K562 (cell line): ENCODE data around the gene UNKL. TPM values are rescaled to one million over a fixed set of nuclear protein-coding genes. Genes with fewer than 3 reads are reported as not detected.

Experiments
- ATAC-seq: fragments of 200-7000 bp; cut with Tn5 transposase; 3 replicates; pipeline ENCODE4 v1.9.1; 2020; ENCODE audit warnings: moderate library complexity
- BruUV-seq: library from RNA; stranded (reverse); fragments of 400-500 nt; replicated peaks from 2 replicates; lab custom pipeline; 2021; lab: Mats Ljungman, UMichigan
- CTCF ChIA-PET: fragments of 300-600 bp; formaldehyde crosslinking; extraction: SDS; loops from one replicate; lab custom pipeline; 2021; ENCODE audit warnings: low intra/inter-chr PET ratio; lab: Yijun Ruan, JAX
- POLR2A ChIA-PET: fragments of 300-600, 350-650 bp; sonication (Branson Sonifier 250); formaldehyde crosslinking; extraction: SDS; loops from one replicate; lab custom pipeline; 2021; ENCODE audit warnings: antibody characterized with exemption, inconsistent platforms; lab: Yijun Ruan, JAX
- DNase-seq, 4 experiments: peaks; one replicate each; pipeline versions ENCODE4 v3.0.0 to v3.0.0-alpha.2; 2011 to 2018; ENCODE audit warnings: low spot score in 3 of 4, mixed read lengths in 3 of 4; ENCODE audit errors: extremely low read depth in 1 of 4
- FAIRE-seq: peaks from 2 replicates; lab custom pipeline; 2011; peaks lifted over from hg19 to GRCh38; lab: Jason Lieb, UNC
- H2AFZ ChIP-seq: 2 replicates; pipeline ENCODE4 v1.6.0; 2011; ENCODE audit warnings: low read depth, low read length, control low read depth, inconsistent platforms
- H3K27ac ChIP-seq: fragments of 200-600 bp; 3 replicates; pipeline ENCODE4 v1.8.0; 2011; ENCODE audit warnings: low read depth, mild to moderate bottlenecking, control low read depth, inconsistent platforms, low read length, moderate library complexity, mixed read lengths; ENCODE audit errors: extremely low read depth
- H3K27me3 ChIP-seq, 2 experiments: fragments of 300-600 bp in 1 of 2; 2 replicates in 1 of 2; 3 replicates in 1 of 2; pipeline versions ENCODE4 v1.6.0 to v1.8.0; 2011; ENCODE audit warnings: inconsistent platforms in 2 of 2, low read length in 2 of 2, mild to moderate bottlenecking in 1 of 2, mixed read lengths in 1 of 2, moderate library complexity in 1 of 2; ENCODE audit not compliant: control insufficient read depth in 2 of 2, insufficient read depth in 2 of 2
- H3K36me3 ChIP-seq: fragments of 300-600 bp; 3 replicates; pipeline ENCODE4 v1.8.0; 2011; ENCODE audit warnings: mild to moderate bottlenecking, low read length, inconsistent platforms; ENCODE audit not compliant: control insufficient read depth, insufficient read depth
- H3K4me1 ChIP-seq, 2 experiments: fragments of 200-600 bp in 1 of 2; replicated peaks in 1 of 2; 2 replicates in 1 of 2; 3 replicates in 1 of 2; pipeline versions ENCODE4 v1.5.1 to v1.8.0; 2011; ENCODE audit warnings: inconsistent platforms in 2 of 2, low read length in 2 of 2, mild to moderate bottlenecking in 1 of 2, mixed read lengths in 1 of 2, moderate library complexity in 1 of 2; ENCODE audit not compliant: control insufficient read depth in 2 of 2, insufficient read depth in 2 of 2
- H3K4me2 ChIP-seq: 2 replicates; pipeline ENCODE4 v1.6.1; 2011; ENCODE audit warnings: low read length, control low read depth, inconsistent platforms, mixed read lengths; ENCODE audit not compliant: insufficient read depth
- H3K4me3 ChIP-seq: fragments of 200-600 bp; sonication (generic), shearing (Covaris generic); 2 replicates; pipeline ENCODE4 v1.5.1; 2016; ENCODE audit warnings: control low read depth, inconsistent platforms
- H3K79me2 ChIP-seq: fragments of 200-600 bp; 3 replicates; pipeline ENCODE4 v1.8.0; 2011; ENCODE audit warnings: low read length, inconsistent platforms; ENCODE audit not compliant: control insufficient read depth, insufficient read depth
- H3K9ac ChIP-seq, 2 experiments: 2 replicates each; pipeline versions ENCODE4 v1.6.0 to v1.6.1; 2011; ENCODE audit warnings: low read depth in 2 of 2, low read length in 2 of 2, control low read depth in 1 of 2, inconsistent platforms in 1 of 2, mild to moderate bottlenecking in 1 of 2, mixed read lengths in 1 of 2; ENCODE audit not compliant: insufficient read depth in 1 of 2
- H3K9me1 ChIP-seq: one replicate; pipeline ENCODE4 v1.6.0; 2011; ENCODE audit warnings: inconsistent platforms, mild to moderate bottlenecking, low read length, moderate library complexity; ENCODE audit not compliant: control insufficient read depth, insufficient read depth
- H3K9me3 ChIP-seq: replicated peaks from 2 replicates; pipeline ENCODE4 v1.5.1; 2011; ENCODE audit warnings: low read depth, low read length, inconsistent platforms; ENCODE audit not compliant: control insufficient read depth, insufficient read depth
- H4K20me1 ChIP-seq: replicated peaks from 2 replicates; pipeline ENCODE4 v1.6.1; 2011; ENCODE audit warnings: low read length, inconsistent platforms, mixed read lengths; ENCODE audit not compliant: control insufficient read depth, insufficient read depth
- BCOR ChIP-seq: fragments of 450-650 bp; IDR thresholded peaks from 2 replicates; pipeline ENCODE4 v1.6.1; 2016
- CC2D1A ChIP-seq: fragments of 450-650 bp; IDR thresholded peaks from 2 replicates; pipeline ENCODE4 v1.6.1; 2017; ENCODE audit warnings: mild to moderate bottlenecking
- CHD4 ChIP-seq: fragments of 200-600 bp; sonication (generic); IDR thresholded peaks from 3 replicates; pipeline ENCODE4 v1.6.1; 2012; ENCODE audit warnings: low read depth, mild to moderate bottlenecking, mixed read lengths, low read length, inconsistent platforms; ENCODE audit not compliant: insufficient read depth, insufficient replicate concordance, poor library complexity, severe bottlenecking
- DMBX1 ChIP-seq: fragments of 250-450 bp; sonication (Bioruptor Pico); IDR thresholded peaks from 2 replicates; pipeline ENCODE4 v1.8.0; 2022; ENCODE audit warnings: inconsistent platforms, mild to moderate bottlenecking, moderate library complexity, borderline replicate concordance
- EP400 ChIP-seq: fragments of 450-650 bp; IDR thresholded peaks from 2 replicates; pipeline ENCODE4 v1.6.1; 2017; ENCODE audit warnings: antibody characterized with exemption, mild to moderate bottlenecking, moderate library complexity
- FOXM1 ChIP-seq, 2 experiments: fragments of 450-650 bp in 1 of 2; sonication (generic) in 1 of 2; formaldehyde crosslinking in 1 of 2; IDR thresholded peaks; 2 replicates each; pipeline versions ENCODE4 v1.6.1 to v1.9.0; 2017 to 2022; ENCODE audit warnings: low read depth in 2 of 2, mild to moderate bottlenecking in 2 of 2, missing genetic modification reagents in 1 of 2, moderate library complexity in 1 of 2
- HDAC2 ChIP-seq: fragments of 450-650 bp; IDR thresholded peaks from 2 replicates; pipeline ENCODE4 v1.6.1; 2016; ENCODE audit warnings: mild to moderate bottlenecking
- KDM1A ChIP-seq, 2 experiments: fragments of 450-650 bp; IDR thresholded peaks; 2 replicates each; pipeline ENCODE4 v1.6.1; 2016; ENCODE audit warnings: mild to moderate bottlenecking in 2 of 2
- PCBP1 ChIP-seq: fragments of 200-400 bp; formaldehyde crosslinking; IDR thresholded peaks from 2 replicates; pipeline ENCODE4 v1.6.1; 2018; ENCODE audit warnings: mild to moderate bottlenecking, low read depth, low read length; ENCODE audit not compliant: poor library complexity, severe bottlenecking
- RCOR1 ChIP-seq, 2 experiments: IDR thresholded peaks; 2 replicates each; pipeline ENCODE4 v1.6.1; 2012; ENCODE audit warnings: low read depth in 2 of 2, low read length in 2 of 2, borderline replicate concordance in 1 of 2, improper control_type of control experiment in 1 of 2
- RUNX1 ChIP-seq: sonication (generic); IDR thresholded peaks from 2 replicates; pipeline ENCODE4 v1.6.1; 2016; ENCODE audit warnings: antibody characterized with exemption, low read depth
- SMARCA5 ChIP-seq: fragments of 450-650 bp; IDR thresholded peaks from 2 replicates; pipeline ENCODE4 v1.6.1; 2016
- TAL1 ChIP-seq: fragments of 450-650 bp; IDR thresholded peaks from 2 replicates; pipeline ENCODE4 v1.6.1; 2016; ENCODE audit warnings: mild to moderate bottlenecking
- ZNF24 ChIP-seq: fragments of 450-650 bp; IDR thresholded peaks from 2 replicates; pipeline ENCODE4 v1.6.1; 2016
- ZNF584 ChIP-seq: fragments of 200-800 bp; sonication (Bioruptor generic); IDR thresholded peaks from 2 replicates; pipeline ENCODE4 v1.6.1; 2016; ENCODE audit warnings: low read depth, mild to moderate bottlenecking, missing genetic modification characterization, missing compliant biosample characterization
- WGBS: fragments of 100-300 bp; shearing (Covaris generic); methylation state at CpG from one replicate; pipeline ENCODE4 v1.1.6; 2016; ENCODE audit warnings: low coverage, mixed read lengths; ENCODE audit not compliant: insufficient coverage; ENCODE audit errors: missing lambda C conversion rate; 5-methylcytosine and 5-hydroxymethylcytosine counted together
- in situ Hi-C: fragments of 300-500 bp; cut with MboI; formaldehyde crosslinking; loops from 4 replicates; pipeline ENCODE4 v1.15.0; 2018; ENCODE audit warnings: inconsistent platforms, mixed read lengths
- intact Hi-C: fragments of 100-400 bp; cut with micrococcal nuclease; formaldehyde crosslinking; loops from 2 replicates; pipeline ENCODE4 v1.14.2; 2022
- polyA plus RNA-seq, 8 experiments: library from polyadenylated mRNA; depleted of rRNA in 4 of 8; stranded (reverse) in 5 of 8; unstranded in 3 of 8; fragments of >200 nt; fragmentation: Nextera tagmentation in 2 of 8; fragmentation: Illumina TruSeq in 1 of 8; extraction: Ambion mirVana in 2 of 8; extraction: Trizol in 1 of 8; gene quantifications; 2 replicates each; pipeline versions ENCODE4 v1.2.1 to v1.2.3, GENCODE V29; 2011 to 2014; ENCODE audit warnings: inconsistent platforms in 1 of 8, missing spikeins in 1 of 8
- total RNA-seq, 7 experiments: library from RNA; depleted of rRNA in 6 of 7; stranded (reverse); fragments of >200 nt in 6 of 7; fragmentation: Illumina TruSeq in 2 of 7; extraction: Trizol in 2 of 7; gene quantifications; 2 replicates each; pipeline versions ENCODE4 v1.2.1 to v1.2.3, GENCODE V29; 2011 to 2021; ENCODE audit warnings: low replicate concordance in 1 of 7
- TF ChIP-seq, protein P1 (sequence below), 3 experiments: IDR thresholded peaks in 2 of 3; conservative IDR thresholded peaks in 1 of 3; 2 replicates each; pipeline ENCODE4 v1.5.1; 2011 to 2012; ENCODE audit warnings: low read length in 3 of 3, mild to moderate bottlenecking in 3 of 3, control low read depth in 2 of 3, improper control_type of control experiment in 1 of 3, inconsistent platforms in 1 of 3, low read depth in 1 of 3, mixed read lengths in 1 of 3, moderate library complexity in 1 of 3; ENCODE audit not compliant: insufficient read depth in 2 of 3
- TF ChIP-seq, protein P2 (sequence below), 3 experiments: fragments of 200-800 bp in 1 of 3; sonication (Bioruptor generic) in 1 of 3; sonication (generic) in 1 of 3; formaldehyde crosslinking in 1 of 3; IDR thresholded peaks; 2 replicates each; pipeline versions ENCODE4 v1.6.1 to v1.8.0; 2016 to 2022; ENCODE audit warnings: mild to moderate bottlenecking in 2 of 3, missing compliant biosample characterization in 2 of 3, missing genetic modification characterization in 2 of 3, missing genetic modification reagents in 1 of 3

UNKL gene
- total and polyA plus RNA-seq, 9 of the 15 experiments (the other 6 are each of a cell fraction or from before 2014, with no cell fraction given), result 0.37 to 30.2 (median 5.1) TPM

DNA sequence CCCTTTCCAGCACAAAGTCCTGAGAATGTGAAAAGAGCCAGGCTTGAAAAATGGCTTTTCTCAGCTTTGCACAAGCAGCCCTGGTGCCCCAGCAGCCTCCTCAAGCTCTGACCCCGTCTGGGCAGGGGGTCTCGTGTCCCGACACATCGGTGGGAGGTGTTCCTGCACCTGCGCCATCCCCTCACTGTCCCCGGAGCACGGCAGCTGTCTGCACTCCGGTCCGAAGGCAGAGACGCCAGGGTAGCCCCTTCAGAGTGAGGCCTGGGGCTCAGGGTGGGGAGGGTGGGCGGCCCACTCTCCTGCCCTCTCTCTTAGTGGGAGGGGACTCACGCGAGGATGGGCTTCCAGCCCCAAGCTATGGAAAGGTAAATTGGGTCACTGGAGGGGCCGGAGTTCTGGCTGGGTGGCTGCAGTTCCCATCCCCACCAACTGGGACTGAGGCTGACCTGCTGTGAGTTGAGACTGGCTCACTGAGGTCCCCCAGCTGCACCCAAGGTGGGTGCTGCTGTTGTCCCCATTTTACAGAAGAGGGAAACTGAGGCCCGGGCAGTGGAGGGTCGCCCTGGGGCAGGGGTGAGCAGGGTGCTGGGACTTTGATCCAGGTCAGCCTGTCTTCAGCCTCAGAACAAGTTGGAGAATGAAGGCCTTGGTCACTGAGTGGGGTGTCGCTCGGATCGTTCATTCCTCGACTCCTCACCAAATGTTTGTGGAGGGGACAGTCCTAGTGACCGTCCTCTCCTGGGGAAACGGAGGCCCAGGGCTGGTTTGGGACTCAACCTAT lies 83.4 kb downstream of the UNKL start:
- H3K4me2 ChIP-seq, result peak overlapping the region; percentile 77
- ATAC-seq (peak; percentile 9), FAIRE-seq (no peak), DNase-seq (no peak)
- H3K9me3 ChIP-seq, result 0 out of 2 replicates have a peak, but pooled peaks cover 4% of the 10 kb centered on the region
- H3K4me3 ChIP-seq, result peak overlapping the region; percentile 31
- TSS peak; percentile 94 for BruUV-seq
- peaks cover 6 to 15% of the 10 kb centered on the region in 2 experiments; a peak in 3 of 5 replicates for H3K27me3 ChIP-seq
- no peaks in the 10 kb centered on the region for H3K36me3 ChIP-seq
- intact Hi-C loops, result loop anchor here (2.0 kb wide), 1 partner anchor 22 kb away; the partner anchor contains the start of gene UBE2I
- peak overlapping the region; percentile 90 for H3K27ac ChIP-seq
- H3K79me2 ChIP-seq, result no peaks in the 10 kb centered on the region
- ChIA-PET POLR2A (interaction anchor here (0.5 to 2.0 kb wide), 11 partner anchors 12 to 824 kb away, joined by 3 to 15 read pairs (median 4); partner anchors contain the start of genes TRAF7 and UBE2I), CTCF (no interaction called here)
- H2AFZ ChIP-seq, result peak overlapping the region; percentile 86
- H3K9me1 ChIP-seq, result no peaks in the 10 kb centered on the region
- H4K20me1 ChIP-seq, result 0 out of 2 replicates have a peak, but pooled peaks cover 9% of the 10 kb centered on the region
- peaks cover 17 to 68% of the 10 kb centered on the region in 2 experiments for H3K4me1 ChIP-seq
- 65% methylated on average over 22 of the region's 22 CpGs for WGBS
- in situ Hi-C loops, result no loop called here
- H3K9ac ChIP-seq, result peak overlapping the region; percentile 77 to 80
- peak; percentile 4; the same call in 1 of the 2 replicates for TF ChIP-seq ZNF24
- peak; percentile 72; the same call in 1 of the 2 replicates for TF ChIP-seq SMARCA5
- TF ChIP-seq EP400, result no peak
- peak; percentile 98 for TF ChIP-seq BCOR
- TF ChIP-seq HDAC2, result peak; percentile 65; the same call in 1 of the 2 replicates
- TF ChIP-seq, protein P1, sequence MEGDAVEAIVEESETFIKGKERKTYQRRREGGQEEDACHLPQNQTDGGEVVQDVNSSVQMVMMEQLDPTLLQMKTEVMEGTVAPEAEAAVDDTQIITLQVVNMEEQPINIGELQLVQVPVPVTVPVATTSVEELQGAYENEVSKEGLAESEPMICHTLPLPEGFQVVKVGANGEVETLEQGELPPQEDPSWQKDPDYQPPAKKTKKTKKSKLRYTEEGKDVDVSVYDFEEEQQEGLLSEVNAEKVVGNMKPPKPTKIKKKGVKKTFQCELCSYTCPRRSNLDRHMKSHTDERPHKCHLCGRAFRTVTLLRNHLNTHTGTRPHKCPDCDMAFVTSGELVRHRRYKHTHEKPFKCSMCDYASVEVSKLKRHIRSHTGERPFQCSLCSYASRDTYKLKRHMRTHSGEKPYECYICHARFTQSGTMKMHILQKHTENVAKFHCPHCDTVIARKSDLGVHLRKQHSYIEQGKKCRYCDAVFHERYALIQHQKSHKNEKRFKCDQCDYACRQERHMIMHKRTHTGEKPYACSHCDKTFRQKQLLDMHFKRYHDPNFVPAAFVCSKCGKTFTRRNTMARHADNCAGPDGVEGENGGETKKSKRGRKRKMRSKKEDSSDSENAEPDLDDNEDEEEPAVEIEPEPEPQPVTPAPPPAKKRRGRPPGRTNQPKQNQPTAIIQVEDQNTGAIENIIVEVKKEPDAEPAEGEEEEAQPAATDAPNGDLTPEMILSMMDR (IDR thresholded peaks at IDR 0.05 in 2 of 3, conservative IDR thresholded peaks at IDR 0.05 in 1 of 3; ENCODE audit: insufficient read depth in 2 of 3, low read depth in 1 of 3, low read length in 3 of 3), result peak in 1 of 3 experiments; percentile 47; a peak in 2 of 6 replicates
- TF ChIP-seq PCBP1, result peak; percentile 24
- peak; percentile 93 for TF ChIP-seq CHD4
- no peak for TF ChIP-seq TAL1
- TF ChIP-seq RUNX1, result no peak
- no peak for TF ChIP-seq FOXM1 (IDR thresholded peaks at IDR 0.05; ENCODE audit: low read depth)
- TF ChIP-seq FOXM1 (CRISPR knock-in tag; IDR thresholded peaks at IDR 0.05; ENCODE audit: low read depth), result no peak
- TF ChIP-seq, protein P2, sequence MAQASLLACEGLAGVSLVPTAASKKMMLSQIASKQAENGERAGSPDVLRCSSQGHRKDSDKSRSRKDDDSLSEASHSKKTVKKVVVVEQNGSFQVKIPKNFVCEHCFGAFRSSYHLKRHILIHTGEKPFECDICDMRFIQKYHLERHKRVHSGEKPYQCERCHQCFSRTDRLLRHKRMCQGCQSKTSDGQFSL (CRISPR knock-in tag; IDR thresholded peaks at IDR 0.05), result no peak
- TF ChIP-seq, protein P2 (tag; IDR thresholded peaks at IDR 0.05), result no peak
- 0 out of 2 replicates have a peak, but pooled peaks have one; percentile 27 for TF ChIP-seq ZNF584
- peak in 1 of 2 experiments; percentile 67; a peak in 2 of 4 replicates for TF ChIP-seq RCOR1 (IDR thresholded peaks at IDR 0.05; ENCODE audit: borderline replicate concordance in 1 of 2, low read depth in 2 of 2, low read length in 2 of 2)
- peak; percentile 60 to 73; a peak in 3 of 4 replicates for TF ChIP-seq KDM1A (IDR thresholded peaks at IDR 0.05)
- 0 out of 2 replicates have a peak, but pooled peaks have one; percentile 35 for TF ChIP-seq DMBX1 (CRISPR knock-in tag)
- 0 out of 2 replicates have a peak, but pooled peaks have one; percentile 36 for TF ChIP-seq CC2D1A
